ENCODE measurements around the gene PCYT1A. TPM values are rescaled to one million over a fixed set of nuclear protein-coding genes. Genes with fewer than 3 reads are reported as not detected.

Gene PCYT1A
- total and polyA plus RNA-seq, 12 donors: 20.8 to 111 (median 73.9) TPM

GRCh38 chr3:196181127-196181546, 106.4 kb downstream of the PCYT1A start:
- no peak overlapping the region for H3K27ac ChIP-seq
- H3K9me3 ChIP-seq (replicated peaks in 1 of 3): no peaks in the 10 kb centered on the region
- no peak overlapping the region for H3K4me3 ChIP-seq
- H3K36me3 ChIP-seq (replicated peaks in 1 of 2): no peaks in the 10 kb centered on the region
- H3K4me1 ChIP-seq (replicated peaks in 1 of 2): no peaks in the 10 kb centered on the region
- DNase-seq: no peak
- 70 to 83% (median 75%) methylated on average over 10 of the region's 10 CpGs for WGBS, 4 donors
- H3K27me3 ChIP-seq: no peaks in the 10 kb centered on the region
- TF ChIP-seq CTCF (IDR thresholded peaks at IDR 0.05) (no peak), POLR2A (IDR thresholded peaks at IDR 0.05) (no peak)
- intact Hi-C loops (cut with DNase I): no loop called here

DNA sequence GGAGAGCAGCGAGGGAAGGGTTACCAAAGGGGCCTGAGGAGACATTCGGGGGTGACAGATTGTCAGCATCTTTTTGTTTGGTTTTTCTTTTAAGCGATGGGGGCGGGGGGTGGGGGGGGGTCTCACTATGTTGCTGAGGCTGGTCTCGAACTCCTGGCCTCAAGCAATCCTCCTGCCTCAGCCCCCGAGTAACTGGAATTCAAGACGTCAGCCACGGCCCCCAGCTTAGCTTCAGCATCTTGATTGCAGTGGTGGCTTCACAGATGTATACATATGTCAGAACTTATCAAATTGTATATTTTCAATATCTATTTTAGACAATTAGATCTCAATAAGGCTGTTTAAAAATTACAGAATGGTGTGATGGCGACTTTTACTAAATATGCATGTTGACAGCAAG, 107.2 kb downstream of the PCYT1A start:
- no peak overlapping the region for H3K4me3 ChIP-seq
- 67 to 78% (median 77%) methylated on average over 8 to 9 of the region's 9 CpGs for WGBS, 4 donors

More for the DNA sequence above, 107.2 kb downstream of the PCYT1A start:
- H3K36me3 ChIP-seq (replicated peaks in 1 of 2): no peaks in the 10 kb centered on the region
- no peak overlapping the region for H3K27ac ChIP-seq
- H3K27me3 ChIP-seq: no peaks in the 10 kb centered on the region
- TF ChIP-seq POLR2A (IDR thresholded peaks at IDR 0.05) (no peak), CTCF (IDR thresholded peaks at IDR 0.05) (no peak)
- H3K4me1 ChIP-seq (replicated peaks in 1 of 2): no peaks in the 10 kb centered on the region
- intact Hi-C loops (cut with DNase I): no loop called here
- no peak for DNase-seq
- H3K9me3 ChIP-seq (replicated peaks in 1 of 3): no peaks in the 10 kb centered on the region

Small RNA genes lying within 50 kb of the gene (small RNA-seq; reads per million reads assigned to genes)
- 0 reads per million in 2 donors for gene AC069257.2
- 0 reads per million in 2 donors for gene RF00019

Other genes starting within 250 kb of the PCYT1A start
- 100 to 1,000 TPM in 2 of 9 donors, 10 to 100 TPM in 7; 22.7 to 414 (median 61.5) TPM for gene TFRC, start 205.6 kb downstream of the PCYT1A start, total RNA-seq
- 100 to 1,000 TPM in 1 of 3 donors, 1 to 10 TPM in 2; 7.3 to 195 (median 8.5) TPM for gene TFRC, start 205.6 kb downstream of the PCYT1A start, polyA plus RNA-seq
- 10 to 100 TPM in 4 of 9 donors, 1 to 10 TPM in 4, not detected in 1; 3.0 to 26.0 (median 8.2) TPM for gene ZDHHC19, start 76.3 kb downstream of the PCYT1A start, total RNA-seq
- gene ZDHHC19, start 76.3 kb downstream of the PCYT1A start, polyA plus RNA-seq: 10 to 100 TPM in 1 of 3 donors, 1 to 10 TPM in 2; 5.9 to 59.2 (median 7.4) TPM
- gene SLC51A, start 71.2 kb downstream of the PCYT1A start, total RNA-seq: 10 to 100 TPM in 5 of 9 donors, 1 to 10 TPM in 4; 1.2 to 73.1 (median 10.8) TPM
- 10 to 100 TPM in 2 of 3 donors, 1 to 10 TPM in 1; 3.7 to 45.5 (median 35.0) TPM for gene SLC51A, start 71.2 kb downstream of the PCYT1A start, polyA plus RNA-seq
- 10 to 100 TPM in 3 of 9 donors, 1 to 10 TPM in 6; 3.4 to 34.5 (median 8.9) TPM for gene DYNLT2B, start 30.5 kb upstream of the PCYT1A start, total RNA-seq
- 10 to 100 TPM; 13.6 to 19.0 (median 14.6) TPM for gene DYNLT2B, start 30.5 kb upstream of the PCYT1A start, polyA plus RNA-seq
- 1 to 10 TPM in 1 of 9 donors, not detected in 8; 1.5 TPM for gene TM4SF19, start 50.7 kb upstream of the PCYT1A start, total RNA-seq
- gene TM4SF19, start 50.7 kb upstream of the PCYT1A start, polyA plus RNA-seq: 1 to 10 TPM in 1 of 3 donors, under 1 TPM in 1, not detected in 1; 0.15 to 8.0 TPM
- gene UBXN7, start 144.7 kb upstream of the PCYT1A start, total RNA-seq: 10 to 100 TPM; 12.9 to 82.0 (median 45.4) TPM
- 10 to 100 TPM in 2 of 3 donors, 1 to 10 TPM in 1; 3.5 to 25.7 (median 18.3) TPM for gene UBXN7, start 144.7 kb upstream of the PCYT1A start, polyA plus RNA-seq
- gene RNF168, start 216.0 kb upstream of the PCYT1A start, total RNA-seq: 10 to 100 TPM; 10.6 to 22.9 (median 18.9) TPM
- 1 to 10 TPM; 4.1 to 9.7 (median 9.4) TPM for gene RNF168, start 216.0 kb upstream of the PCYT1A start, polyA plus RNA-seq
- under 1 TPM in 1 of 9 donors, not detected in 8; 0.11 TPM for gene SMCO1, start 227.6 kb upstream of the PCYT1A start, total RNA-seq
- gene SMCO1, start 227.6 kb upstream of the PCYT1A start, polyA plus RNA-seq: under 1 TPM in 1 of 3 donors, not detected in 2; 0.07 TPM